WTC11 (cell line): ENCODE data around the gene ITPR2. TPM values are rescaled to one million over a fixed set of nuclear protein-coding genes. Genes with fewer than 3 reads are reported as not detected.

Source experiments
- ATAC-seq: fragments of 200-7000 bp; cut with Tn5 transposase; 2 replicates; pipeline ENCODE4 v1.10.0; 2021; ENCODE audit warnings: mild to moderate bottlenecking, moderate library complexity
- CTCF ChIA-PET: fragments of 300-600 bp; sonication (Branson Sonifier 250); formaldehyde crosslinking; loops from one replicate; lab custom pipeline; 2021; ENCODE audit warnings: antibody characterized with exemption; lab: Charles Lee
- POLR2A ChIA-PET: fragments of 350-600 bp; sonication (Branson Sonifier 250); formaldehyde crosslinking; loops from one replicate; lab custom pipeline; 2021; ENCODE audit warnings: antibody characterized with exemption; lab: Charles Lee
- DNase-seq: peaks from one replicate; pipeline ENCODE4 v3.0.0; 2021; ENCODE audit warnings: low spot score
- H3K27ac Mint-ChIP-seq: 2 replicates; pipeline ENCODE4 v1.8.0; 2021; ENCODE audit warnings: mixed read lengths
- H3K27me3 Mint-ChIP-seq: 2 replicates; pipeline ENCODE4 v1.8.0; 2021; ENCODE audit warnings: low read depth, mild to moderate bottlenecking, moderate library complexity, mixed read lengths
- H3K36me3 Mint-ChIP-seq: 2 replicates; pipeline ENCODE4 v1.8.0; 2021; ENCODE audit warnings: mixed read lengths
- H3K4me1 Mint-ChIP-seq: 2 replicates; pipeline ENCODE4 v1.8.0; 2022; ENCODE audit warnings: mixed read lengths
- H3K4me3 Mint-ChIP-seq: 2 replicates; pipeline ENCODE4 v1.8.0; 2021; ENCODE audit warnings: mild to moderate bottlenecking, moderate library complexity, mixed read lengths
- H3K9me3 Mint-ChIP-seq: 2 replicates; pipeline ENCODE4 v1.8.0; 2021; ENCODE audit warnings: mixed read lengths
- FOXK1 ChIP-seq: sonication (generic); formaldehyde crosslinking; IDR thresholded peaks from 2 replicates; pipeline ENCODE4 v1.8.0; 2022; ENCODE audit warnings: mild to moderate bottlenecking, moderate library complexity, missing genetic modification reagents
- NFYB ChIP-seq: sonication (generic); formaldehyde crosslinking; conservative IDR thresholded peaks from 2 replicates; pipeline ENCODE4 v1.8.0; 2022; ENCODE audit warnings: low read depth, missing genetic modification reagents
- SP1 ChIP-seq: sonication (generic); formaldehyde crosslinking; conservative IDR thresholded peaks from 2 replicates; pipeline ENCODE4 v1.8.1; 2022; ENCODE audit warnings: missing genetic modification reagents
- TCF7 ChIP-seq: sonication (generic); formaldehyde crosslinking; IDR thresholded peaks from 2 replicates; pipeline ENCODE4 v1.8.0; 2022; ENCODE audit warnings: mild to moderate bottlenecking, low read depth, missing genetic modification reagents, moderate library complexity
- TEAD4 ChIP-seq: sonication (generic); formaldehyde crosslinking; IDR thresholded peaks from 2 replicates; pipeline ENCODE4 v1.8.0; 2022; ENCODE audit warnings: mild to moderate bottlenecking, missing genetic modification reagents
- ZNF416 ChIP-seq: fragments of 250-450 bp; sonication (Bioruptor Pico); IDR thresholded peaks from 2 replicates; pipeline ENCODE4 v1.9.0; 2021; ENCODE audit warnings: mild to moderate bottlenecking, inconsistent platforms
- ZNF423 ChIP-seq: fragments of 250-450 bp; sonication (Bioruptor Pico); IDR thresholded peaks from 2 replicates; pipeline ENCODE4 v2.1.2; 2022; ENCODE audit warnings: mild to moderate bottlenecking, moderate library complexity
- ZNF671 ChIP-seq: fragments of 250-450 bp; sonication (Bioruptor Pico); IDR thresholded peaks from 2 replicates; pipeline ENCODE4 v1.8.0; 2021; ENCODE audit warnings: mild to moderate bottlenecking
- total RNA-seq: library from RNA; stranded (reverse); gene quantifications from 3 replicates; pipeline ENCODE4 v1.2.3, GENCODE V29; 2021
- TF ChIP-seq, protein P1 (sequence below): fragments of 250-450 bp; sonication (Bioruptor Pico); IDR thresholded peaks from 2 replicates; pipeline ENCODE4 v1.9.0; 2021; ENCODE audit warnings: mild to moderate bottlenecking
- TF ChIP-seq, protein P2 (sequence below): fragments of 200-600 bp; IDR thresholded peaks from 2 replicates; pipeline ENCODE4 v1.8.0; 2022; ENCODE audit warnings: antibody characterized with exemption
- TF ChIP-seq, protein P3 (sequence below): fragments of 250-450 bp; sonication (Bioruptor Pico); conservative IDR thresholded peaks from 2 replicates; pipeline ENCODE4 v1.9.0; 2021; ENCODE audit warnings: mild to moderate bottlenecking
- TF ChIP-seq, protein P4 (sequence below): sonication (generic); formaldehyde crosslinking; IDR thresholded peaks from 2 replicates; pipeline ENCODE4 v1.8.1; 2022; ENCODE audit warnings: mild to moderate bottlenecking, missing genetic modification reagents, moderate library complexity, borderline replicate concordance
- TF ChIP-seq, protein P5 (sequence below): sonication (generic); formaldehyde crosslinking; IDR thresholded peaks from 2 replicates; pipeline ENCODE4 v1.8.0; 2022; ENCODE audit warnings: mild to moderate bottlenecking, missing genetic modification reagents
- TF ChIP-seq, protein P6 (sequence below): sonication (generic); formaldehyde crosslinking; IDR thresholded peaks from 2 replicates; pipeline ENCODE4 v1.8.1; 2023; ENCODE audit warnings: mild to moderate bottlenecking, missing genetic modification reagents
- TF ChIP-seq, protein P7 (sequence below): sonication (generic); formaldehyde crosslinking; IDR thresholded peaks from 2 replicates; pipeline ENCODE4 v1.8.1; 2022; ENCODE audit warnings: mild to moderate bottlenecking, moderate library complexity, missing genetic modification reagents

The ITPR2 gene
- total RNA-seq, 1 experiment from 2014 or later: 50.7 TPM

DNA sequence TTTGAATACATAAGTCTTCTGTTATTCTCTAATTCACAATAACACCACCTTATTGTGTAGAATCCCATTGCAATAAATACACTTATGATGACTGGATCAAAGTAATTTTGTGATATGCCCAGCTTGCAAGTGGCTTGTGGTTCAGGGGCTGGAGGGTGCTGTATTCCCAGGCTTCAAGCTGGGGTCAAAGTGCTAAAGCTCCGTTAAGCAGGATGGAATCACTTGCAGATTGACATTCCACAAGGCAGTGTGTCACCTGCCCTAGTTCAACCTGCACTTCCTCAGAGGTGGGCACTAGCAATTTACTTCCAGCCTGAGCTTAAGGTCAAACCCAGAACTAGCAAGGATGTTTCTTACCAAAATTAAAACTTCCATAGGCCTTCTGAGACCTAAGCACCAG, 471.0 kb downstream of the ITPR2 start:
- DNase-seq: no peak
- Mint-ChIP-seq H3K27me3 (no peaks in the 10 kb centered on the region), H3K4me3 (no peak overlapping the region), H3K27ac (no peak overlapping the region), H3K9me3 (no peaks in the 10 kb centered on the region), H3K4me1 (peaks cover 4% of the 10 kb centered on the region; the same call in 1 of the 2 replicates), H3K36me3 (no peaks in the 10 kb centered on the region)
- POLR2A ChIA-PET: no interaction called here
- no peak for ATAC-seq
- TF ChIP-seq NFYB: no peak
- TF ChIP-seq, protein P1, sequence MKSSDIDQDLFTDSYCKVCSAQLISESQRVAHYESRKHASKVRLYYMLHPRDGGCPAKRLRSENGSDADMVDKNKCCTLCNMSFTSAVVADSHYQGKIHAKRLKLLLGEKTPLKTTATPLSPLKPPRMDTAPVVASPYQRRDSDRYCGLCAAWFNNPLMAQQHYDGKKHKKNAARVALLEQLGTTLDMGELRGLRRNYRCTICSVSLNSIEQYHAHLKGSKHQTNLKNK: no peak
- TF ChIP-seq, protein P2, sequence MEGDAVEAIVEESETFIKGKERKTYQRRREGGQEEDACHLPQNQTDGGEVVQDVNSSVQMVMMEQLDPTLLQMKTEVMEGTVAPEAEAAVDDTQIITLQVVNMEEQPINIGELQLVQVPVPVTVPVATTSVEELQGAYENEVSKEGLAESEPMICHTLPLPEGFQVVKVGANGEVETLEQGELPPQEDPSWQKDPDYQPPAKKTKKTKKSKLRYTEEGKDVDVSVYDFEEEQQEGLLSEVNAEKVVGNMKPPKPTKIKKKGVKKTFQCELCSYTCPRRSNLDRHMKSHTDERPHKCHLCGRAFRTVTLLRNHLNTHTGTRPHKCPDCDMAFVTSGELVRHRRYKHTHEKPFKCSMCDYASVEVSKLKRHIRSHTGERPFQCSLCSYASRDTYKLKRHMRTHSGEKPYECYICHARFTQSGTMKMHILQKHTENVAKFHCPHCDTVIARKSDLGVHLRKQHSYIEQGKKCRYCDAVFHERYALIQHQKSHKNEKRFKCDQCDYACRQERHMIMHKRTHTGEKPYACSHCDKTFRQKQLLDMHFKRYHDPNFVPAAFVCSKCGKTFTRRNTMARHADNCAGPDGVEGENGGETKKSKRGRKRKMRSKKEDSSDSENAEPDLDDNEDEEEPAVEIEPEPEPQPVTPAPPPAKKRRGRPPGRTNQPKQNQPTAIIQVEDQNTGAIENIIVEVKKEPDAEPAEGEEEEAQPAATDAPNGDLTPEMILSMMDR: no peak
- TF ChIP-seq SP1 (CRISPR knock-in tag): no peak
- TF ChIP-seq, protein P3, sequence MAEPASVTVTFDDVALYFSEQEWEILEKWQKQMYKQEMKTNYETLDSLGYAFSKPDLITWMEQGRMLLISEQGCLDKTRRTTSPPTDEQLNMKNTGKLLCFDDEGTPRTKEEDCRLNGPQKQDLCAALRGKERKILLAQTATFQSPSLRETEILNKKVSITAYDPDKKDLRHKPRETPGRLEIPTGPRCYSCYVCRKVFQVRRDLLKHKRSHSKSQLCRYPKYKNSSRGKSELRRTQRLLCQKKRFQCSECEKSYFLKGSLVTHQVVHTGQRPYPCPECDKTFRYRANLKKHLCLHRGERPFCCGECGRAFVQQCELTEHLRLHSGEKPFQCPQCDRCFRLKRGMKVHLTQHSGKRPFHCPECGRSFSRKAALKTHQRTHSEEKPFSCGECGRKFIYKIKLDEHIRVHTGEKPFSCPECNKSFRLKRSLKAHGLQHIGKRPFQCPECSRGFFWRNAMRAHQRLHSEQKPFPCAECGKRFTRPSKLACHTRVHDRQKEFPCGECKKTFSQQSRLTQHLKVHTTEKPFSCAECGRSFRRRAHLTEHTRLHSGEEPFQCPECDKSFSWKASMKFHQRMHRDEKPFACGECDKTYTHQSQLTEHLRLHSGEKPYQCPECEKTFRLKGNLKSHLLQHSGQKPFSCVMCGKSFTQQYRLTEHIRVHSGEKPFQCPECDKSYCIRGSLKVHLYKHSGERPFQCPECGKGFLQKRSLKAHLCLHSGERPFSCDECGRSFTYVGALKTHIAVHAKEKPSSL (CRISPR knock-in tag): no peak
- no peak for TF ChIP-seq TEAD4 (CRISPR knock-in tag)
- no peak for TF ChIP-seq ZNF416 (CRISPR knock-in tag)
- no peak for TF ChIP-seq ZNF671 (CRISPR knock-in tag)
- TF ChIP-seq, protein P4, sequence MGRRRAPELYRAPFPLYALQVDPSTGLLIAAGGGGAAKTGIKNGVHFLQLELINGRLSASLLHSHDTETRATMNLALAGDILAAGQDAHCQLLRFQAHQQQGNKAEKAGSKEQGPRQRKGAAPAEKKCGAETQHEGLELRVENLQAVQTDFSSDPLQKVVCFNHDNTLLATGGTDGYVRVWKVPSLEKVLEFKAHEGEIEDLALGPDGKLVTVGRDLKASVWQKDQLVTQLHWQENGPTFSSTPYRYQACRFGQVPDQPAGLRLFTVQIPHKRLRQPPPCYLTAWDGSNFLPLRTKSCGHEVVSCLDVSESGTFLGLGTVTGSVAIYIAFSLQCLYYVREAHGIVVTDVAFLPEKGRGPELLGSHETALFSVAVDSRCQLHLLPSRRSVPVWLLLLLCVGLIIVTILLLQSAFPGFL (CRISPR knock-in tag): no peak
- TF ChIP-seq TCF7: no peak
- TF ChIP-seq ZNF423 (CRISPR knock-in tag): no peak
- TF ChIP-seq, protein P5, sequence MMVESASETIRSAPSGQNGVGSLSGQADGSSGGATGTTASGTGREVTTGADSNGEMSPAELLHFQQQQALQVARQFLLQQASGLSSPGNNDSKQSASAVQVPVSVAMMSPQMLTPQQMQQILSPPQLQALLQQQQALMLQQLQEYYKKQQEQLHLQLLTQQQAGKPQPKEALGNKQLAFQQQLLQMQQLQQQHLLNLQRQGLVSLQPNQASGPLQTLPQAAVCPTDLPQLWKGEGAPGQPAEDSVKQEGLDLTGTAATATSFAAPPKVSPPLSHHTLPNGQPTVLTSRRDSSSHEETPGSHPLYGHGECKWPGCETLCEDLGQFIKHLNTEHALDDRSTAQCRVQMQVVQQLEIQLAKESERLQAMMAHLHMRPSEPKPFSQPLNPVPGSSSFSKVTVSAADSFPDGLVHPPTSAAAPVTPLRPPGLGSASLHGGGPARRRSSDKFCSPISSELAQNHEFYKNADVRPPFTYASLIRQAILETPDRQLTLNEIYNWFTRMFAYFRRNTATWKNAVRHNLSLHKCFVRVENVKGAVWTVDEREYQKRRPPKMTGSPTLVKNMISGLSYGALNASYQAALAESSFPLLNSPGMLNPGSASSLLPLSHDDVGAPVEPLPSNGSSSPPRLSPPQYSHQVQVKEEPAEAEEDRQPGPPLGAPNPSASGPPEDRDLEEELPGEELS (CRISPR knock-in tag): no peak
- CTCF ChIA-PET: interaction anchor here (0.9 kb wide), 1 partner anchor 15 kb away, joined by 3 read pairs; no protein-coding TSS in a partner anchor

DNA sequence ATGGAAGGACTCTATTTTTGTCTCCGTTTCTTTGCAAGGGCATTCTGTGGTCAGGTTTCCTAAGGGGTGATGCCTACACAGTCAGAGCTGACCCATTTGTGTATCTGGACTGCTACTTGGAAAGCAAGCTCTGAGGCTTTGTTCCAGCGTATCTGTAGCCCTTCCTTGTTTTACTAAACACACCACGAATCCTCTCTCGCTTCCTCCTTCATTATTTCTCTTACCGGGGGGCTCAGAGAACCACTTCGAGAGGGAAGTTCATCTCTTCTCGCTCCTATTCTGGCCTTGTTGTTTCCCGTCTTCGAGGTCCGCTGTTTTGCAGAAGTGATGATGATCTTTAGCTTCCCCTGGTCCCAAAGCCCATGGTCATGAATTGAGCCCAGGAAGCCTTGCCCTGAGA, 472.9 kb downstream of the ITPR2 start:
- POLR2A ChIA-PET: no interaction called here
- H3K27ac Mint-ChIP-seq: no peak overlapping the region

More for the DNA sequence above, 472.9 kb downstream of the ITPR2 start:
- TF ChIP-seq, protein P6, sequence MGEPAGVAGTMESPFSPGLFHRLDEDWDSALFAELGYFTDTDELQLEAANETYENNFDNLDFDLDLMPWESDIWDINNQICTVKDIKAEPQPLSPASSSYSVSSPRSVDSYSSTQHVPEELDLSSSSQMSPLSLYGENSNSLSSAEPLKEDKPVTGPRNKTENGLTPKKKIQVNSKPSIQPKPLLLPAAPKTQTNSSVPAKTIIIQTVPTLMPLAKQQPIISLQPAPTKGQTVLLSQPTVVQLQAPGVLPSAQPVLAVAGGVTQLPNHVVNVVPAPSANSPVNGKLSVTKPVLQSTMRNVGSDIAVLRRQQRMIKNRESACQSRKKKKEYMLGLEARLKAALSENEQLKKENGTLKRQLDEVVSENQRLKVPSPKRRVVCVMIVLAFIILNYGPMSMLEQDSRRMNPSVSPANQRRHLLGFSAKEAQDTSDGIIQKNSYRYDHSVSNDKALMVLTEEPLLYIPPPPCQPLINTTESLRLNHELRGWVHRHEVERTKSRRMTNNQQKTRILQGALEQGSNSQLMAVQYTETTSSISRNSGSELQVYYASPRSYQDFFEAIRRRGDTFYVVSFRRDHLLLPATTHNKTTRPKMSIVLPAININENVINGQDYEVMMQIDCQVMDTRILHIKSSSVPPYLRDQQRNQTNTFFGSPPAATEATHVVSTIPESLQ (CRISPR knock-in tag): no peak
- TF ChIP-seq FOXK1: no peak
- TF ChIP-seq, protein P7, sequence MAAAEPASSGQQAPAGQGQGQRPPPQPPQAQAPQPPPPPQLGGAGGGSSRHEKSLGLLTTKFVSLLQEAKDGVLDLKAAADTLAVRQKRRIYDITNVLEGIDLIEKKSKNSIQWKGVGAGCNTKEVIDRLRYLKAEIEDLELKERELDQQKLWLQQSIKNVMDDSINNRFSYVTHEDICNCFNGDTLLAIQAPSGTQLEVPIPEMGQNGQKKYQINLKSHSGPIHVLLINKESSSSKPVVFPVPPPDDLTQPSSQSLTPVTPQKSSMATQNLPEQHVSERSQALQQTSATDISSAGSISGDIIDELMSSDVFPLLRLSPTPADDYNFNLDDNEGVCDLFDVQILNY (CRISPR knock-in tag): no peak
- TF ChIP-seq, all 79 proteins: peak for 0
- H3K4me3 Mint-ChIP-seq: no peak overlapping the region
- no peak for DNase-seq
- H3K27me3 Mint-ChIP-seq: no peaks in the 10 kb centered on the region
- CTCF ChIA-PET: no interaction called here
- H3K9me3 Mint-ChIP-seq: no peaks in the 10 kb centered on the region
- peaks cover 4% of the 10 kb centered on the region; the same call in 1 of the 2 replicates for H3K4me1 Mint-ChIP-seq
- ATAC-seq: no peak
- no peaks in the 10 kb centered on the region for H3K36me3 Mint-ChIP-seq
